MCF 10A (cell line): ENCODE data around the gene KLHL25. TPM values are rescaled to one million over a fixed set of nuclear protein-coding genes. Genes with fewer than 3 reads are reported as not detected.

Experiments
- Bru-seq: library from RNA; stranded (reverse); fragments of 400-500 nt; gene quantifications from one replicate; lab custom pipeline; 2021; lab: Mats Ljungman, UMichigan
- BruChase-seq, 2 experiments: library from RNA; stranded (reverse); fragments of 400-500 nt; gene quantifications; one replicate each; lab custom pipeline; 2021; lab: Mats Ljungman, UMichigan
- BruUV-seq: library from RNA; stranded (reverse); fragments of 400-500 nt; replicated peaks from 2 replicates; lab custom pipeline; 2021; lab: Mats Ljungman, UMichigan
- CTCF ChIA-PET: fragments of 300-600 bp; sonication (Branson Sonifier 250); formaldehyde crosslinking; extraction: SDS; loops from one replicate; lab custom pipeline; 2021; ENCODE audit warnings: antibody characterized with exemption, inconsistent platforms; lab: Yijun Ruan, JAX
- POLR2A ChIA-PET: fragments of 300-600, 350-650 bp; sonication (Branson Sonifier 250); formaldehyde crosslinking; extraction: SDS; loops from one replicate; lab custom pipeline; 2020; ENCODE audit warnings: antibody characterized with exemption, inconsistent platforms; lab: Yijun Ruan, JAX
- DNase-seq: peaks from one replicate; pipeline ENCODE4 v3.0.0-alpha.2; 2018; ENCODE audit not compliant: unreplicated experiment
- H3K27ac Mint-ChIP-seq: one replicate; pipeline ENCODE4 v1.8.0; 2022; ENCODE audit warnings: mild to moderate bottlenecking, low read depth, mixed read lengths; ENCODE audit not compliant: unreplicated experiment
- H3K27me3 Mint-ChIP-seq: one replicate; pipeline ENCODE4 v1.8.0; 2022; ENCODE audit warnings: mixed read lengths; ENCODE audit not compliant: insufficient read depth, unreplicated experiment
- H3K36me3 Mint-ChIP-seq: one replicate; pipeline ENCODE4 v1.8.0; 2022; ENCODE audit warnings: mild to moderate bottlenecking, moderate library complexity, mixed read lengths; ENCODE audit not compliant: insufficient read depth, unreplicated experiment
- H3K4me1 Mint-ChIP-seq: one replicate; pipeline ENCODE4 v1.8.0; 2022; ENCODE audit warnings: mixed read lengths; ENCODE audit not compliant: insufficient read depth, unreplicated experiment
- H3K4me3 Mint-ChIP-seq: one replicate; pipeline ENCODE4 v1.8.0; 2022; ENCODE audit warnings: mild to moderate bottlenecking, moderate library complexity, mixed read lengths; ENCODE audit not compliant: unreplicated experiment
- H3K9me3 Mint-ChIP-seq: one replicate; pipeline ENCODE4 v1.8.0; 2022; ENCODE audit warnings: mixed read lengths; ENCODE audit not compliant: unreplicated experiment
- CTCF ChIP-seq: fragments of 200-600 bp; IDR thresholded peaks from one replicate; pipeline ENCODE4 v1.8.0; 2022; ENCODE audit warnings: antibody characterized with exemption, mild to moderate bottlenecking; ENCODE audit not compliant: unreplicated experiment
- intact Hi-C: fragments of 100-400 bp; cut with micrococcal nuclease; formaldehyde crosslinking; loops from 2 replicates; pipeline ENCODE4 v1.14.1; 2022
- long read RNA-seq: library from polyadenylated mRNA; stranded (forward); transcript quantifications from one replicate; pipeline ENCODE4 v2.0.0, GENCODE V29; 2022
- total RNA-seq: library from RNA; stranded (reverse); gene quantifications from 2 replicates; pipeline ENCODE4 v1.2.3, GENCODE V29; 2022

Gene KLHL25
- total RNA-seq, result 3.1 and 3.3 TPM in 2 replicates
- Bru-seq, nascent RNA, result percentile 44 among the genes with signal in this experiment
- percentile 47 among the genes with signal in this experiment for BruChase-seq, experiment 1, labeled RNA remaining after a 6-hour chase
- BruChase-seq, experiment 2, labeled RNA remaining after a 2-hour chase, result percentile 50 among the genes with signal in this experiment
- long read RNA-seq, transcript KLHL25-201 (3 exons, 3,758 nt), result major isoform, 10 of 11 reads
- long read RNA-seq, partial matches to known transcripts, result 0 of 11 reads
- long read RNA-seq, other reads (novel, unspliced or antisense), result 1 of 11 reads

- intact Hi-C loops, result loop anchor here (1.0 kb wide), 1 partner anchor 64 kb away; no protein-coding TSS in a partner anchor
- Mint-ChIP-seq H3K9me3 (no peaks in the 10 kb centered on the region), H3K27me3 (no peaks in the 10 kb centered on the region), H3K4me1 (peaks cover 22% of the 10 kb centered on the region), H3K36me3 (no peaks in the 10 kb centered on the region), H3K27ac (peak within 1 kb of the TSS; percentile 32), H3K4me3 (peak within 1 kb of the TSS; percentile 80)
- ChIA-PET CTCF (interaction anchor here (0.7 to 4.0 kb wide), 2 partner anchors 46 to 522 kb away, joined by 3 to 25 read pairs; no protein-coding TSS in a partner anchor), POLR2A (interaction anchor here (0.7 to 2.2 kb wide), 5 partner anchors 9 to 371 kb away, joined by 3 to 13 read pairs (median 3); no protein-coding TSS in a partner anchor)
- DNase-seq, result peak; percentile 95
- TF ChIP-seq CTCF, result no peak
- no TSS peak for BruUV-seq
Measured at GRCh38 chr15:85794598-85795336, at the start of gene KLHL25. TSS of gene KLHL25 (minus strand) at chr15:85794925. CDS start at chr15:85769810, 25,115 bp downstream.

GRCh38 chr15:85840802-85841152, 46.1 kb upstream of the KLHL25 start:
- POLR2A ChIA-PET, result no interaction called here
- no peaks in the 10 kb centered on the region for H3K4me1 Mint-ChIP-seq
- H3K9me3 Mint-ChIP-seq, result peaks cover 3% of the 10 kb centered on the region
- H3K4me3 Mint-ChIP-seq, result peak overlapping the region; percentile 53
- no peak for DNase-seq
- no peaks in the 10 kb centered on the region for H3K36me3 Mint-ChIP-seq
- H3K27me3 Mint-ChIP-seq, result peaks cover 10% of the 10 kb centered on the region
- BruUV-seq, result no TSS peak
- no peak for TF ChIP-seq CTCF
- CTCF ChIA-PET, result interaction anchor here (0.5 to 8.4 kb wide), 33 partner anchors 10 to 1433 kb away, joined by 3 to 128 read pairs (median 6); partner anchors contain the start of gene KLHL25
- intact Hi-C loops, result loop anchor here (1.0 kb wide), 2 partner anchors 40 to 110 kb away; no protein-coding TSS in a partner anchor
- H3K27ac Mint-ChIP-seq, result no peak overlapping the region

- no peaks in the 10 kb centered on the region for H3K4me1 Mint-ChIP-seq
- CTCF ChIA-PET, result interaction anchor here (0.5 to 8.4 kb wide), 42 partner anchors 10 to 1784 kb away, joined by 3 to 128 read pairs (median 5); partner anchors contain the start of gene KLHL25
- POLR2A ChIA-PET, result no interaction called here
- peak overlapping the region; percentile 53 for H3K4me3 Mint-ChIP-seq
- intact Hi-C loops, result loop anchor here (1.0 kb wide), 2 partner anchors 40 to 110 kb away; no protein-coding TSS in a partner anchor
- no TSS peak for BruUV-seq
- H3K27ac Mint-ChIP-seq, result no peak overlapping the region
- peak; percentile 87 for TF ChIP-seq CTCF
- DNase-seq, result peak; percentile 79
- H3K36me3 Mint-ChIP-seq, result no peaks in the 10 kb centered on the region
- peaks cover 5% of the 10 kb centered on the region for H3K27me3 Mint-ChIP-seq
- no peaks in the 10 kb centered on the region for H3K9me3 Mint-ChIP-seq
Measured at GRCh38 chr15:85840079-85840801, 45.5 kb upstream of the KLHL25 start.
